ENCODE data around the gene GALR2. TPM values are rescaled to one million over a fixed set of nuclear protein-coding genes. Genes with fewer than 3 reads are reported as not detected.
"Not testable (repeated sequence)": the region's sequence is repeated elsewhere in the genome, so short reads cannot be mapped to it uniquely, and the experiment has no call there.

GALR2 gene
- total RNA-seq, 1 donor from 2014 or later, result not detected

GRCh38 chr17:76050538-76051467 lies 23.8 kb upstream of the GALR2 start:
- DNase-seq (ENCODE audit: low spot score), result no peak

GRCh38 chr17:76051561-76051960 lies 23.0 kb upstream of the GALR2 start:
- no peak for DNase-seq (ENCODE audit: low spot score)

GRCh38 chr17:76053246-76054111 lies 21.1 kb upstream of the GALR2 start:
- no peak for DNase-seq (ENCODE audit: low spot score)

- no peak for DNase-seq (ENCODE audit: low spot score)
Observed at GRCh38 chr17:76054112-76054476, 20.5 kb upstream of the GALR2 start.

- DNase-seq (ENCODE audit: low spot score), result no peak
Observed at GRCh38 chr17:76056882-76057281, 17.7 kb upstream of the GALR2 start.

- DNase-seq (ENCODE audit: low spot score), result not testable (repeated sequence)
Observed at GRCh38 chr17:76058264-76058663, 16.3 kb upstream of the GALR2 start.

GRCh38 chr17:76063875-76064546 lies 10.6 kb upstream of the GALR2 start:
- no peak for DNase-seq (ENCODE audit: low spot score)

- no peak for DNase-seq (ENCODE audit: low spot score)
Observed at GRCh38 chr17:76065775-76066174, 8.8 kb upstream of the GALR2 start.

GRCh38 chr17:76071531-76072147 lies 2.9 kb upstream of the GALR2 start:
- no peak for DNase-seq (ENCODE audit: low spot score)

- DNase-seq (ENCODE audit: low spot score), result peak; percentile 93
Observed at GRCh38 chr17:76072148-76072858, 2.3 kb upstream of the GALR2 start, which contains the start of gene SRP68. Gene SRP68 (minus strand): TSS chr17:76072517. CDS start chr17:76072491, 26 bp downstream.

GRCh38 chr17:76075364-76076145 lies 974 bp downstream of the GALR2 start:
- DNase-seq (ENCODE audit: low spot score), result no peak

- DNase-seq (ENCODE audit: low spot score), result no peak
Observed at GRCh38 chr17:76076146-76076764, 1.7 kb downstream of the GALR2 start.

- DNase-seq (ENCODE audit: low spot score), result no peak
Observed at GRCh38 chr17:76076765-76077583, 2.4 kb downstream of the GALR2 start.

- no peak for DNase-seq (ENCODE audit: low spot score)
Observed at GRCh38 chr17:76077584-76078110, 3.1 kb downstream of the GALR2 start.

- not testable (repeated sequence) for DNase-seq (ENCODE audit: low spot score)
Observed at GRCh38 chr17:76078370-76078769, 3.8 kb downstream of the GALR2 start.

- no peak for DNase-seq (ENCODE audit: low spot score)
Observed at GRCh38 chr17:76078860-76079534, 4.4 kb downstream of the GALR2 start, which contains the start of gene ZACN. Gene ZACN (plus strand): TSS chr17:76079182. CDS start chr17:76079265, 83 bp downstream.

GRCh38 chr17:76079535-76079955 lies 5.0 kb downstream of the GALR2 start:
- DNase-seq (ENCODE audit: low spot score), result no peak

Data from ureter (tissue), 1 donor.